Gastrocnemius medialis (tissue), 4 donors: ENCODE results near the gene CCSER2. TPM values are rescaled to one million over a fixed set of nuclear protein-coding genes. Genes with fewer than 3 reads are reported as not detected.

Source experiments
- ATAC-seq, 2 donors: fragments of 150-250 bp; one replicate each; pipeline ENCODE4 v1.9.1; 2016
- DNase-seq, 2 donors: peaks; one replicate each; pipeline ENCODE4 v3.0.0-alpha.2; 2019
- H3K27ac ChIP-seq, 4 donors: fragments of 200-600 bp; sonication (generic); 1 replicate in 1 of 4; 2 replicates in 3 of 4; pipeline ENCODE4 v1.5.1; 2016 to 2018; ENCODE audit warnings: mild to moderate bottlenecking in 2 of 4, moderate library complexity in 1 of 4
- H3K27me3 ChIP-seq, 3 donors: fragments of 200-600 bp; sonication (generic) in 2 of 3; 1 replicate in 1 of 3; 2 replicates in 2 of 3; pipeline versions ENCODE4 v1.5.1 to v1.6.0; 2016 to 2019; ENCODE audit warnings: mild to moderate bottlenecking in 1 of 3, moderate library complexity in 1 of 3
- H3K36me3 ChIP-seq, 2 donors: fragments of 200-600 bp; sonication (generic) in 1 of 2; one replicate each; pipeline ENCODE4 v1.5.1; 2017 to 2018
- H3K4me1 ChIP-seq, 2 donors: fragments of 200-600 bp; sonication (generic) in 1 of 2; one replicate each; pipeline ENCODE4 v1.5.1; 2016 to 2017; ENCODE audit warnings: mild to moderate bottlenecking in 2 of 2
- H3K4me3 ChIP-seq, 4 donors: fragments of 200-600 bp; sonication (generic) in 3 of 4; 1 replicate in 1 of 4; 2 replicates in 3 of 4; pipeline ENCODE4 v1.5.1; 2016 to 2019; ENCODE audit warnings: mild to moderate bottlenecking in 2 of 4
- H3K9me3 ChIP-seq, 3 donors: fragments of 200-600 bp; sonication (generic) in 2 of 3; 1 replicate in 1 of 3; 2 replicates in 2 of 3; pipeline ENCODE4 v1.5.1; 2016 to 2019
- CTCF ChIP-seq, 5 experiments: fragments of 450-650 bp in 3 of 5; fragments of 200-600 bp in 2 of 5; sonication (generic) in 2 of 5; IDR thresholded peaks in 4 of 5; conservative IDR thresholded peaks in 1 of 5; 1 replicate in 4 of 5; 2 replicates in 1 of 5; pipeline ENCODE4 v1.5.1; 2016 to 2019; ENCODE audit warnings: antibody characterized with exemption in 5 of 5, mild to moderate bottlenecking in 3 of 5, moderate library complexity in 3 of 5
- POLR2A ChIP-seq, 2 donors: fragments of 450-650 bp; IDR thresholded peaks; one replicate each; pipeline ENCODE4 v1.6.1; 2017; ENCODE audit warnings: antibody characterized with exemption in 2 of 2, mild to moderate bottlenecking in 2 of 2, moderate library complexity in 2 of 2
- in situ Hi-C, 4 donors: fragments of 200-750 bp; cut with MboI; loops; one replicate each; pipeline versions ENCODE4 v1.15.0 to v1.8.0; 2017; ENCODE audit warnings: low sequenced_read_pairs in 4 of 4
- intact Hi-C: fragments of 100-400 bp; cut with DNase I; formaldehyde crosslinking; loops from one replicate; pipeline ENCODE4 v1.15.1; 2023; ENCODE audit warnings: low total_unique reads
- total RNA-seq, 4 donors: library from RNA; depleted of rRNA; stranded (reverse); fragments of >200 nt; gene quantifications; one replicate each; pipeline versions ENCODE4 v1.1.0 to v1.2.3, GENCODE V29; 2016

The CCSER2 gene
- total RNA-seq, 4 donors from 2014 or later, result 39.8 to 61.8 (median 49.2) TPM

- DNase-seq (no peak), ATAC-seq (no peak)
- H3K36me3 ChIP-seq, result no peaks in the 10 kb centered on the region
- TF ChIP-seq POLR2A (IDR thresholded peaks at IDR 0.05) (no peak), CTCF (IDR thresholded peaks at IDR 0.05 in 4 of 5, conservative IDR thresholded peaks at IDR 0.05 in 1 of 5) (no peak)
- H3K27me3 ChIP-seq, result no peaks in the 10 kb centered on the region
- no peak overlapping the region for H3K27ac ChIP-seq
- intact Hi-C loops (no loop called here), in situ Hi-C loops (loop anchor here in 2 of 4 donors (10.0 to 25.0 kb wide), 2 partner anchors 194 to 202 kb away; partner anchors contain the start of gene GHITM (in 1 of the 2))
- H3K4me3 ChIP-seq, result no peak overlapping the region
- peaks cover 24 to 41% of the 10 kb centered on the region in 2 donors for H3K4me1 ChIP-seq
- H3K9me3 ChIP-seq, result no peaks in the 10 kb centered on the region
These were observed 10.6 kb downstream of the CCSER2 start for GRCh38 chr10:84339025-84339424.

- intact Hi-C loops, result no loop called here
- H3K27me3 ChIP-seq, result no peaks in the 10 kb centered on the region
- TF ChIP-seq CTCF (IDR thresholded peaks at IDR 0.05 in 4 of 5, conservative IDR thresholded peaks at IDR 0.05 in 1 of 5) (no peak), POLR2A (IDR thresholded peaks at IDR 0.05) (no peak)
- in situ Hi-C loops, result loop anchor here in 1 of 4 donors (25.0 kb wide), 1 partner anchor 203 kb away; the partner anchor contains the start of gene GHITM
- no peak for DNase-seq
- no peak overlapping the region for H3K4me3 ChIP-seq
- ATAC-seq, result no peak
- H3K9me3 ChIP-seq, result no peaks in the 10 kb centered on the region
- no peaks in the 10 kb centered on the region for H3K36me3 ChIP-seq
- H3K4me1 ChIP-seq, result peaks cover 31 to 43% of the 10 kb centered on the region in 2 donors
- no peak overlapping the region for H3K27ac ChIP-seq
These were observed 11.8 kb downstream of the CCSER2 start for GRCh38 chr10:84340187-84340586.

GRCh38 chr10:84340632-84341537 is 12.5 kb downstream of the CCSER2 start:
- Histone ChIP-seq H3K27ac (no peak overlapping the region), H3K36me3 (no peaks in the 10 kb centered on the region), H3K27me3 (no peaks in the 10 kb centered on the region), H3K4me3 (no peak overlapping the region), H3K4me1 (peaks cover 25 to 47% of the 10 kb centered on the region in 2 donors), H3K9me3 (no peaks in the 10 kb centered on the region)
- ATAC-seq, result no peak
- in situ Hi-C loops, result loop anchor here in 1 of 4 donors (25.0 kb wide), 1 partner anchor 204 kb away; the partner anchor contains the start of gene GHITM
- intact Hi-C loops, result no loop called here
- no peak for DNase-seq
- TF ChIP-seq POLR2A (IDR thresholded peaks at IDR 0.05), result no peak
- TF ChIP-seq CTCF (IDR thresholded peaks at IDR 0.05 in 4 of 5, conservative IDR thresholded peaks at IDR 0.05 in 1 of 5), result no peak

GRCh38 chr10:84341538-84341856 is 13.1 kb downstream of the CCSER2 start:
- no peak for TF ChIP-seq CTCF (IDR thresholded peaks at IDR 0.05 in 4 of 5, conservative IDR thresholded peaks at IDR 0.05 in 1 of 5)
- TF ChIP-seq POLR2A (IDR thresholded peaks at IDR 0.05), result no peak
- Histone ChIP-seq H3K27ac (no peak overlapping the region), H3K9me3 (no peaks in the 10 kb centered on the region), H3K27me3 (no peaks in the 10 kb centered on the region), H3K4me3 (no peak overlapping the region), H3K4me1 (peaks cover 25 to 43% of the 10 kb centered on the region in 2 donors), H3K36me3 (no peaks in the 10 kb centered on the region)
- in situ Hi-C loops (loop anchor here in 1 of 4 donors (25.0 kb wide), 1 partner anchor 204 kb away; the partner anchor contains the start of gene GHITM), intact Hi-C loops (no loop called here)
- DNase-seq (no peak), ATAC-seq (no peak)
